WTC11 (cell line): ENCODE data around the gene EIF2S1. TPM values are rescaled to one million over a fixed set of nuclear protein-coding genes. Genes with fewer than 3 reads are reported as not detected.

Experiments used
- ATAC-seq: fragments of 200-7000 bp; cut with Tn5 transposase; 2 replicates; pipeline ENCODE4 v1.10.0; 2021; ENCODE audit warnings: mild to moderate bottlenecking, moderate library complexity
- CTCF ChIA-PET: fragments of 300-600 bp; sonication (Branson Sonifier 250); formaldehyde crosslinking; loops from one replicate; lab custom pipeline; 2021; ENCODE audit warnings: antibody characterized with exemption; lab: Charles Lee
- POLR2A ChIA-PET: fragments of 350-600 bp; sonication (Branson Sonifier 250); formaldehyde crosslinking; loops from one replicate; lab custom pipeline; 2021; ENCODE audit warnings: antibody characterized with exemption; lab: Charles Lee
- DNase-seq: peaks from one replicate; pipeline ENCODE4 v3.0.0; 2021; ENCODE audit warnings: low spot score
- H3K27ac Mint-ChIP-seq: 2 replicates; pipeline ENCODE4 v1.8.0; 2021; ENCODE audit warnings: mixed read lengths
- H3K27me3 Mint-ChIP-seq: 2 replicates; pipeline ENCODE4 v1.8.0; 2021; ENCODE audit warnings: low read depth, mild to moderate bottlenecking, moderate library complexity, mixed read lengths
- H3K36me3 Mint-ChIP-seq: 2 replicates; pipeline ENCODE4 v1.8.0; 2021; ENCODE audit warnings: mixed read lengths
- H3K4me1 Mint-ChIP-seq: 2 replicates; pipeline ENCODE4 v1.8.0; 2022; ENCODE audit warnings: mixed read lengths
- H3K4me3 Mint-ChIP-seq: 2 replicates; pipeline ENCODE4 v1.8.0; 2021; ENCODE audit warnings: mild to moderate bottlenecking, moderate library complexity, mixed read lengths
- H3K9me3 Mint-ChIP-seq: 2 replicates; pipeline ENCODE4 v1.8.0; 2021; ENCODE audit warnings: mixed read lengths
- ATF1 ChIP-seq: sonication (generic); formaldehyde crosslinking; IDR thresholded peaks from 2 replicates; pipeline ENCODE4 v1.8.1; 2023; ENCODE audit warnings: mild to moderate bottlenecking, moderate library complexity, missing genetic modification reagents
- ATF3 ChIP-seq: sonication (generic); formaldehyde crosslinking; conservative IDR thresholded peaks from 2 replicates; pipeline ENCODE4 v1.8.1; 2022; ENCODE audit warnings: mild to moderate bottlenecking, missing genetic modification reagents
- EMX1 ChIP-seq: fragments of 250-450 bp; sonication (Bioruptor Pico); IDR thresholded peaks from 2 replicates; pipeline ENCODE4 v1.8.0; 2021; ENCODE audit warnings: mild to moderate bottlenecking
- FOXP4 ChIP-seq: sonication (generic); formaldehyde crosslinking; IDR thresholded peaks from 2 replicates; pipeline ENCODE4 v1.8.0; 2022; ENCODE audit warnings: mild to moderate bottlenecking, missing genetic modification reagents
- IRF1 ChIP-seq: sonication (generic); formaldehyde crosslinking; IDR thresholded peaks from 2 replicates; pipeline ENCODE4 v1.8.0; 2023; ENCODE audit warnings: missing genetic modification reagents
- JUN ChIP-seq: sonication (generic); formaldehyde crosslinking; IDR thresholded peaks from 2 replicates; pipeline ENCODE4 v1.8.0; 2023; ENCODE audit warnings: mild to moderate bottlenecking, missing genetic modification reagents
- NR3C1 ChIP-seq: sonication (generic); formaldehyde crosslinking; conservative IDR thresholded peaks from 2 replicates; pipeline ENCODE4 v1.8.1; 2023; ENCODE audit warnings: low read depth, mild to moderate bottlenecking, missing genetic modification reagents
- OVOL2 ChIP-seq: fragments of 250-450 bp; sonication (Bioruptor Pico); IDR thresholded peaks from 2 replicates; pipeline ENCODE4 v1.9.0; 2021; ENCODE audit warnings: mild to moderate bottlenecking, borderline replicate concordance
- RELA ChIP-seq: sonication (generic); formaldehyde crosslinking; IDR thresholded peaks from 2 replicates; pipeline ENCODE4 v1.8.1; 2022; ENCODE audit warnings: missing genetic modification reagents, mild to moderate bottlenecking, borderline replicate concordance
- SMAD4 ChIP-seq: sonication (generic); formaldehyde crosslinking; IDR thresholded peaks from 2 replicates; pipeline ENCODE4 v1.8.0; 2022; ENCODE audit warnings: mild to moderate bottlenecking, missing genetic modification reagents
- ZNF281 ChIP-seq: sonication (generic); formaldehyde crosslinking; IDR thresholded peaks from 2 replicates; pipeline ENCODE4 v1.8.0; 2023; ENCODE audit warnings: mild to moderate bottlenecking, missing genetic modification reagents
- ZNF671 ChIP-seq: fragments of 250-450 bp; sonication (Bioruptor Pico); IDR thresholded peaks from 2 replicates; pipeline ENCODE4 v1.8.0; 2021; ENCODE audit warnings: mild to moderate bottlenecking
- total RNA-seq: library from RNA; stranded (reverse); gene quantifications from 3 replicates; pipeline ENCODE4 v1.2.3, GENCODE V29; 2021
- TF ChIP-seq, protein P1 (sequence below): fragments of 250-450 bp; sonication (Bioruptor Pico); conservative IDR thresholded peaks from 2 replicates; pipeline ENCODE4 v1.9.0; 2021; ENCODE audit warnings: mild to moderate bottlenecking
- TF ChIP-seq, protein P2 (sequence below): sonication (generic); formaldehyde crosslinking; IDR thresholded peaks from 2 replicates; pipeline ENCODE4 v1.8.1; 2023; ENCODE audit warnings: mild to moderate bottlenecking, missing genetic modification reagents
- TF ChIP-seq, protein P3 (sequence below): sonication (generic); formaldehyde crosslinking; IDR thresholded peaks from 2 replicates; pipeline ENCODE4 v1.8.1; 2023; ENCODE audit warnings: mild to moderate bottlenecking, missing genetic modification reagents, moderate library complexity

Gene EIF2S1
- total RNA-seq, 1 experiment from 2014 or later: 137 TPM

DNA sequence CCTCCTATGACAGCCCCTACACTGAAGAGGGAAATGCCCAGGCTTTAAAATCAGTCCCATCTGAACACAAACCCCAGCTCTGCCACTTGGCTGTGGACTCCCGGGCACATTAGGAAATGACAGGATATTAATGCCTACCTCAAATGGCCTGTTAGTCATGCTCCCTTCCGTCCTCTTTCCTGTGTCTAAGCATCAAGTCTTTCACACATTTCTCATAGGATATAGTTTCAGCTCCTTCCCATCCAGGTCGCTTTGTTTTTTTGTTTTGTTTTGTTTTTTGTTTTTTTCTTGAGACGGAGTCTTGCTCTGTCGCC is 35.7 kb downstream of the EIF2S1 start:
- H3K27me3 Mint-ChIP-seq: no peaks in the 10 kb centered on the region
- TF ChIP-seq NR3C1 (CRISPR knock-in tag) (no peak), OVOL2 (CRISPR knock-in tag) (no peak), JUN (CRISPR knock-in tag) (no peak), IRF1 (no peak), EMX1 (CRISPR knock-in tag) (no peak), ATF3 (CRISPR knock-in tag) (no peak), RELA (CRISPR knock-in tag) (no peak), ATF1 (CRISPR knock-in tag) (no peak), FOXP4 (CRISPR knock-in tag) (no peak), SMAD4 (CRISPR knock-in tag) (no peak), ZNF281 (CRISPR knock-in tag) (no peak), ZNF671 (CRISPR knock-in tag) (no peak)
- TF ChIP-seq, protein P1, sequence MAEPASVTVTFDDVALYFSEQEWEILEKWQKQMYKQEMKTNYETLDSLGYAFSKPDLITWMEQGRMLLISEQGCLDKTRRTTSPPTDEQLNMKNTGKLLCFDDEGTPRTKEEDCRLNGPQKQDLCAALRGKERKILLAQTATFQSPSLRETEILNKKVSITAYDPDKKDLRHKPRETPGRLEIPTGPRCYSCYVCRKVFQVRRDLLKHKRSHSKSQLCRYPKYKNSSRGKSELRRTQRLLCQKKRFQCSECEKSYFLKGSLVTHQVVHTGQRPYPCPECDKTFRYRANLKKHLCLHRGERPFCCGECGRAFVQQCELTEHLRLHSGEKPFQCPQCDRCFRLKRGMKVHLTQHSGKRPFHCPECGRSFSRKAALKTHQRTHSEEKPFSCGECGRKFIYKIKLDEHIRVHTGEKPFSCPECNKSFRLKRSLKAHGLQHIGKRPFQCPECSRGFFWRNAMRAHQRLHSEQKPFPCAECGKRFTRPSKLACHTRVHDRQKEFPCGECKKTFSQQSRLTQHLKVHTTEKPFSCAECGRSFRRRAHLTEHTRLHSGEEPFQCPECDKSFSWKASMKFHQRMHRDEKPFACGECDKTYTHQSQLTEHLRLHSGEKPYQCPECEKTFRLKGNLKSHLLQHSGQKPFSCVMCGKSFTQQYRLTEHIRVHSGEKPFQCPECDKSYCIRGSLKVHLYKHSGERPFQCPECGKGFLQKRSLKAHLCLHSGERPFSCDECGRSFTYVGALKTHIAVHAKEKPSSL: no peak
- TF ChIP-seq, protein P2, sequence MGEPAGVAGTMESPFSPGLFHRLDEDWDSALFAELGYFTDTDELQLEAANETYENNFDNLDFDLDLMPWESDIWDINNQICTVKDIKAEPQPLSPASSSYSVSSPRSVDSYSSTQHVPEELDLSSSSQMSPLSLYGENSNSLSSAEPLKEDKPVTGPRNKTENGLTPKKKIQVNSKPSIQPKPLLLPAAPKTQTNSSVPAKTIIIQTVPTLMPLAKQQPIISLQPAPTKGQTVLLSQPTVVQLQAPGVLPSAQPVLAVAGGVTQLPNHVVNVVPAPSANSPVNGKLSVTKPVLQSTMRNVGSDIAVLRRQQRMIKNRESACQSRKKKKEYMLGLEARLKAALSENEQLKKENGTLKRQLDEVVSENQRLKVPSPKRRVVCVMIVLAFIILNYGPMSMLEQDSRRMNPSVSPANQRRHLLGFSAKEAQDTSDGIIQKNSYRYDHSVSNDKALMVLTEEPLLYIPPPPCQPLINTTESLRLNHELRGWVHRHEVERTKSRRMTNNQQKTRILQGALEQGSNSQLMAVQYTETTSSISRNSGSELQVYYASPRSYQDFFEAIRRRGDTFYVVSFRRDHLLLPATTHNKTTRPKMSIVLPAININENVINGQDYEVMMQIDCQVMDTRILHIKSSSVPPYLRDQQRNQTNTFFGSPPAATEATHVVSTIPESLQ: no peak
- TF ChIP-seq, protein P3, sequence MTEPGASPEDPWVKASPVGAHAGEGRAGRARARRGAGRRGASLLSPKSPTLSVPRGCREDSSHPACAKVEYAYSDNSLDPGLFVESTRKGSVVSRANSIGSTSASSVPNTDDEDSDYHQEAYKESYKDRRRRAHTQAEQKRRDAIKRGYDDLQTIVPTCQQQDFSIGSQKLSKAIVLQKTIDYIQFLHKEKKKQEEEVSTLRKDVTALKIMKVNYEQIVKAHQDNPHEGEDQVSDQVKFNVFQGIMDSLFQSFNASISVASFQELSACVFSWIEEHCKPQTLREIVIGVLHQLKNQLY (CRISPR knock-in tag): no peak
- TF ChIP-seq, all 79 proteins: peak for 0
- ChIA-PET POLR2A (no interaction called here), CTCF (interaction anchor here (0.6 kb wide), 2 partner anchors 36 to 235 kb away, joined by 3 read pairs; partner anchors contain the start of gene ATP6V1D)
- no peaks in the 10 kb centered on the region for H3K36me3 Mint-ChIP-seq
- ATAC-seq (no peak), DNase-seq (no peak)
- H3K9me3 Mint-ChIP-seq: no peaks in the 10 kb centered on the region
- H3K27ac Mint-ChIP-seq: no peak overlapping the region
- H3K4me3 Mint-ChIP-seq: no peak overlapping the region
- peaks cover 6% of the 10 kb centered on the region for H3K4me1 Mint-ChIP-seq
